A549 (cell line): ENCODE data around the gene CFAP161.

Experiments
- CBX8 ChIP-seq: fragments of 200-600 bp; sonication (generic); IDR thresholded peaks from 2 replicates; pipeline ENCODE4 v1.6.1; 2016
- EP300 ChIP-seq, 2 experiments: fragments of >200 bp; sonication (Bioruptor Twin); formaldehyde crosslinking; IDR thresholded peaks; 2 replicates in 1 of 2; 3 replicates in 1 of 2; pipeline ENCODE4 v1.6.1; 2016 to 2017
- KDM5A ChIP-seq: fragments of 200-600 bp; sonication (generic); IDR thresholded peaks from 2 replicates; pipeline ENCODE4 v1.6.1; 2016; ENCODE audit warnings: antibody characterized with exemption, mild to moderate bottlenecking
- POLR2A ChIP-seq: IDR thresholded peaks from 2 replicates; pipeline ENCODE4 v1.6.1; 2012; ENCODE audit warnings: mild to moderate bottlenecking, low read length
- RCOR1 ChIP-seq: fragments of 150-350 bp; IDR thresholded peaks from 2 replicates; pipeline ENCODE4 v1.6.1; 2014; ENCODE audit warnings: antibody characterized with exemption, low read length, low read depth
- SMC3 ChIP-seq: fragments of >200 bp; sonication (Bioruptor Twin); formaldehyde crosslinking; IDR thresholded peaks from 3 replicates; pipeline ENCODE4 v1.6.1; 2018; ENCODE audit warnings: inconsistent platforms
- TF ChIP-seq, protein P1 (sequence below): fragments of >200 bp; sonication (Bioruptor Twin); formaldehyde crosslinking; IDR thresholded peaks from 3 replicates; pipeline ENCODE4 v1.5.1; 2016
- TF ChIP-seq, protein P2 (sequence below): IDR thresholded peaks from 2 replicates; pipeline ENCODE4 v1.6.1; 2012
- TF ChIP-seq, protein P3 (sequence below): IDR thresholded peaks from 2 replicates; pipeline ENCODE4 v1.6.1; 2012; ENCODE audit warnings: low read depth, borderline replicate concordance

- TF ChIP-seq, protein P1, sequence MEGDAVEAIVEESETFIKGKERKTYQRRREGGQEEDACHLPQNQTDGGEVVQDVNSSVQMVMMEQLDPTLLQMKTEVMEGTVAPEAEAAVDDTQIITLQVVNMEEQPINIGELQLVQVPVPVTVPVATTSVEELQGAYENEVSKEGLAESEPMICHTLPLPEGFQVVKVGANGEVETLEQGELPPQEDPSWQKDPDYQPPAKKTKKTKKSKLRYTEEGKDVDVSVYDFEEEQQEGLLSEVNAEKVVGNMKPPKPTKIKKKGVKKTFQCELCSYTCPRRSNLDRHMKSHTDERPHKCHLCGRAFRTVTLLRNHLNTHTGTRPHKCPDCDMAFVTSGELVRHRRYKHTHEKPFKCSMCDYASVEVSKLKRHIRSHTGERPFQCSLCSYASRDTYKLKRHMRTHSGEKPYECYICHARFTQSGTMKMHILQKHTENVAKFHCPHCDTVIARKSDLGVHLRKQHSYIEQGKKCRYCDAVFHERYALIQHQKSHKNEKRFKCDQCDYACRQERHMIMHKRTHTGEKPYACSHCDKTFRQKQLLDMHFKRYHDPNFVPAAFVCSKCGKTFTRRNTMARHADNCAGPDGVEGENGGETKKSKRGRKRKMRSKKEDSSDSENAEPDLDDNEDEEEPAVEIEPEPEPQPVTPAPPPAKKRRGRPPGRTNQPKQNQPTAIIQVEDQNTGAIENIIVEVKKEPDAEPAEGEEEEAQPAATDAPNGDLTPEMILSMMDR = no peak
- no peak for TF ChIP-seq POLR2A
- TF ChIP-seq, protein P2, sequence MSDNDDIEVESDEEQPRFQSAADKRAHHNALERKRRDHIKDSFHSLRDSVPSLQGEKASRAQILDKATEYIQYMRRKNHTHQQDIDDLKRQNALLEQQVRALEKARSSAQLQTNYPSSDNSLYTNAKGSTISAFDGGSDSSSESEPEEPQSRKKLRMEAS = no peak
- TF ChIP-seq SMC3 = no peak
- no peak for TF ChIP-seq EP300 (IDR thresholded peaks at IDR 0.05)
- TF ChIP-seq, protein P3, sequence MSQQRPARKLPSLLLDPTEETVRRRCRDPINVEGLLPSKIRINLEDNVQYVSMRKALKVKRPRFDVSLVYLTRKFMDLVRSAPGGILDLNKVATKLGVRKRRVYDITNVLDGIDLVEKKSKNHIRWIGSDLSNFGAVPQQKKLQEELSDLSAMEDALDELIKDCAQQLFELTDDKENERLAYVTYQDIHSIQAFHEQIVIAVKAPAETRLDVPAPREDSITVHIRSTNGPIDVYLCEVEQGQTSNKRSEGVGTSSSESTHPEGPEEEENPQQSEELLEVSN = no peak
- TF ChIP-seq CBX8 = no peak
- TF ChIP-seq KDM5A = no peak
- no peak for TF ChIP-seq RCOR1
Measured at GRCh38 chr15:81095690-81096365, 38.2 kb upstream of the CFAP161 start.
